OCI-LY7 (cell line): ENCODE results near the gene ZNF697.

Source experiments
- EZH2phosphoT487 ChIP-seq: fragments of 200-600 bp; sonication (generic); IDR thresholded peaks from 2 replicates; pipeline ENCODE4 v1.6.1; 2018; ENCODE audit warnings: low read depth, borderline replicate concordance, mild to moderate bottlenecking, mixed run types, antibody characterized with exemption, low read length, moderate library complexity, mixed read lengths
- TF ChIP-seq, protein P1 (sequence below): fragments of 200-600 bp; sonication (generic); conservative IDR thresholded peaks from 2 replicates; pipeline ENCODE4 v1.5.1; 2014; ENCODE audit warnings: mild to moderate bottlenecking, antibody characterized with exemption, low read length, moderate library complexity, mixed read lengths

DNA sequence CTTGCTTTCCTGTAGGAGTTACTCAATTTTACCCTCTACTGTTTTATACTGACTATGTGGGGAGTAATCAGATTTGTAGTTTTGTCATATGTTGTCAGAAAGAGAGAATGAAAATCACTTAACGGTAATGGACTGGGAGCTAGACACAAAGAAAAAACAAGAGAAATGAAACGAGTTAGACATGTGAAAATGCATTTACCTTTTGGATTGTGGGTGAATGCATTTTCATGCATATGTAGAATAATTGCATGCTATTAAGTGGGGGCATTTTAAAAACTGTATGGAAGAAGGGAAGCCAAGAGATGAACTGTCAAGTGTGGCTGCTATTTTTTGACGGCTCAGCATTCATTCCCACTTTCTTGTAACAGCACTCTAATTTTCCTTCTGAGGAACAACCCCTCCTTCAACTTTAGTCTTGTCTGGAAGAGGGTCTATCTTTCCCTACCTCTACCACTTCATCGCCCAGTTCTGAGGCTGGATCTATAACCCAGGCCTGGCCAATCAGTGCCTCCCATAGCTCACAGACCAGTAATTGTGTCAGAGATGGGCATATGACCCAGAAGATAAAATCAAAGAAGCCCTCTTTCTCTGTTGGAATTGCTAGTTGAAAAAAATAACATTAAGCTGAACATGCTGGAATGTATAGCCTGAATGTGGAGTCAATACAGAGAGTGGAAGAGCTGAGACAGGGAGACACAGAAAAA lies 5.2 kb upstream of the ZNF697 start:
- TF ChIP-seq, protein P1, sequence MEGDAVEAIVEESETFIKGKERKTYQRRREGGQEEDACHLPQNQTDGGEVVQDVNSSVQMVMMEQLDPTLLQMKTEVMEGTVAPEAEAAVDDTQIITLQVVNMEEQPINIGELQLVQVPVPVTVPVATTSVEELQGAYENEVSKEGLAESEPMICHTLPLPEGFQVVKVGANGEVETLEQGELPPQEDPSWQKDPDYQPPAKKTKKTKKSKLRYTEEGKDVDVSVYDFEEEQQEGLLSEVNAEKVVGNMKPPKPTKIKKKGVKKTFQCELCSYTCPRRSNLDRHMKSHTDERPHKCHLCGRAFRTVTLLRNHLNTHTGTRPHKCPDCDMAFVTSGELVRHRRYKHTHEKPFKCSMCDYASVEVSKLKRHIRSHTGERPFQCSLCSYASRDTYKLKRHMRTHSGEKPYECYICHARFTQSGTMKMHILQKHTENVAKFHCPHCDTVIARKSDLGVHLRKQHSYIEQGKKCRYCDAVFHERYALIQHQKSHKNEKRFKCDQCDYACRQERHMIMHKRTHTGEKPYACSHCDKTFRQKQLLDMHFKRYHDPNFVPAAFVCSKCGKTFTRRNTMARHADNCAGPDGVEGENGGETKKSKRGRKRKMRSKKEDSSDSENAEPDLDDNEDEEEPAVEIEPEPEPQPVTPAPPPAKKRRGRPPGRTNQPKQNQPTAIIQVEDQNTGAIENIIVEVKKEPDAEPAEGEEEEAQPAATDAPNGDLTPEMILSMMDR: no peak
- TF ChIP-seq EZH2phosphoT487: no peak
